ENCODE data around the gene PRF1.

The PRF1 gene

DNA sequence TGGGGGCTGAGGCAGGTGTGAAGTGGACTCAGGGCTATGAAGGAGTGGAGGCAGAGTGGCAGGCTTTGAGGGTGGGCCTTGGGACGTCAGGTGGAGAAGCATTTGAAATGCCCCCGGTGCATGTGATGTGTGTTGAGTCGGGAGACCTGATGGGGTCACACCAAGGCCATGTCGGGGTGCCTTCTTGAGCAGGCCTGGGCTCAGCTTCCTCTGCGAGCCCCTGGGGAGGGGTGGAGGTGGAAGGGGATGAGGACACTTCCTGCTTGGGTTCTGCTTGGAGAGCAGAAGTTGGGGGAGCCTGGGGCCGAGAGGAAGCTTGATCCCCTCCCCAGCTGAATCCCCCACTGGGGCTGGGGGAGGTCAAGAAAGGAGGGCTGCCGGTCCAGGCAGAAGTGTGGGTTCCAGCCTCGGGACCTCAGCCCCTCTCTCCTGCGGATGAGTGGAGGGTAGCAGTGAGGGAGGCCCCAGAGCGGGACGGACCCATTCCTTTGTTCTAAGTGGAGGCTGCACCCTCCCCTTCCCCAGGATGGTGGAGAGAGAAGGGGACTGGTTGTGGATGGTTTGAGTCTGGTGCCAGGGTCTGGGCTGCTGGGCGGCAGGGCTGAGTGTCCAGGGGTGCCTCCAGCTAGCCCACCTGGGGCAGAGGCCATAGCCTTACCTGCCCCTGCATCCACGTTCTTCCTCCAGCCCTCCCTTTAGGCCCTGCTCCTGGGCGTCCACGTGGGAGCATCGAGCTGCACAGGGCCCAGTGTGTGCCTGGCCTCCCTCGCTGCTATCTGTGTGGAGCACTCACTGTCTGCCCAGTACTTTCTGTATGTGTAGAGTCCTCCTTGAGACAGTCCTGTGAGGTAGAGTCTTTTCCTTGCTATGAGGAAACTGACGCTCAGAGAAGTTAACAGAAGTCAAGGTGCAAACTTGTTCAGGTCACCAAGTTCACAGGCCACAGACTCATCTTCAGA lies 36.7 kb downstream of the PRF1 start:
- TF ChIP-seq, protein P1, sequence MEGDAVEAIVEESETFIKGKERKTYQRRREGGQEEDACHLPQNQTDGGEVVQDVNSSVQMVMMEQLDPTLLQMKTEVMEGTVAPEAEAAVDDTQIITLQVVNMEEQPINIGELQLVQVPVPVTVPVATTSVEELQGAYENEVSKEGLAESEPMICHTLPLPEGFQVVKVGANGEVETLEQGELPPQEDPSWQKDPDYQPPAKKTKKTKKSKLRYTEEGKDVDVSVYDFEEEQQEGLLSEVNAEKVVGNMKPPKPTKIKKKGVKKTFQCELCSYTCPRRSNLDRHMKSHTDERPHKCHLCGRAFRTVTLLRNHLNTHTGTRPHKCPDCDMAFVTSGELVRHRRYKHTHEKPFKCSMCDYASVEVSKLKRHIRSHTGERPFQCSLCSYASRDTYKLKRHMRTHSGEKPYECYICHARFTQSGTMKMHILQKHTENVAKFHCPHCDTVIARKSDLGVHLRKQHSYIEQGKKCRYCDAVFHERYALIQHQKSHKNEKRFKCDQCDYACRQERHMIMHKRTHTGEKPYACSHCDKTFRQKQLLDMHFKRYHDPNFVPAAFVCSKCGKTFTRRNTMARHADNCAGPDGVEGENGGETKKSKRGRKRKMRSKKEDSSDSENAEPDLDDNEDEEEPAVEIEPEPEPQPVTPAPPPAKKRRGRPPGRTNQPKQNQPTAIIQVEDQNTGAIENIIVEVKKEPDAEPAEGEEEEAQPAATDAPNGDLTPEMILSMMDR (IDR thresholded peaks at IDR 0.05; ENCODE audit: insufficient read depth, low read depth, low read length, missing control alignments): no peak
- DNase-seq (ENCODE audit: low read depth): no peak
- H3K4me3 ChIP-seq (ENCODE audit: low read depth, low read length): no peak overlapping the region

DNA sequence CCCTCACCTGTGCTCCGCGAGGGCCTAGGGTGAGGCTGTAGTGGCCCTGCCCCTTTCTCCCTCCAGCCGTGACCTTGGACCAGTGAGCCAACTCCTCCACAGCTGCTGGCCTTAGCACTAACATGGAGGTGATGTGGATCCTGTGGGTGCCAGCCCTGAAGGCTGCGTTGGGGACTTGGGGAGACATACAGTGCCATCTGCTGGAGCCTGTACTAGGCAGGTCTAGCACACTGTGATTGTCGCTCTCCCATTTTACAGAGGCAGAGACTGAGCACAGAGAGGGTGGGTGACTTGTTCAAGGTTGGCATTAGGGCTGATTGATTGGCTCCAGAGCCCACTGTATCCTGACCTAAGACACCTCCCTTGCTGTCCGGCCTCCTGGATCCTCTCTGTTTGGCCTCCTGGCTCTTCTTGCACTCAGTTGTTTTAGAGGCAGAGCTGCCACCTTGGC lies 37.6 kb downstream of the PRF1 start:
- TF ChIP-seq, protein P1 (IDR thresholded peaks at IDR 0.05; ENCODE audit: insufficient read depth, low read depth, low read length, missing control alignments): no peak
- DNase-seq (ENCODE audit: low read depth): peak; percentile 37

DNA sequence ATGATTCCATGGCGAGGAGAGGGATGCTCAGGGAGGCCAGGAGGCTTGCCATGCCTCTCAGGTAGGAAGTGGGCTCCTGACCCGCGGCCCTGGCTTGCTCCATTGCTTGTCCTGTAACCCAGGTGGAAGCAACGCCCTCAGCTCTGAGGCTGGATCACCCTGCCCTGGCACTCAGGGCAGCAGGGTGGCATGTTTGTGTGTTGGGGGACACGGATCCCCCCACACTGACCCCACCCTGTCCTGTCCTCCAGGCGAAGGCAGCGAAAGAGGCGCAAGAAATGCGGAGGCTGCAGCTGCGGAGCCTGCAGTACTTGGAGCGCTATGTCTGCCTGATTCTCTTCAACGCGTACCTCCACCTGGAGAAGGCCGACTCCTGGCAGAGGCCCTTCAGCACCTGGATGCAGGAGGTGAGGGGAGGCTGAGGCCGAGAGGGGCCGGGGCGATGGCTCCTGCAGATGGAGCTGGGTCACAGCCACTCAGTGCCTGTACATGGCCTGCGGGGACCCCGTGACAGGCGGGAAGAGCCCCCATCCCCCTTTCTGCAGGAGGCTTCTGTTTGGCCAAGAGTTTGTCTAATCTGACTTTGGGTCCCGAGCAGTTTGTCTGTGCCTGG lies 38.3 kb downstream of the PRF1 start:
- no peak overlapping the region for H3K4me3 ChIP-seq (ENCODE audit: low read depth, low read length)
- TF ChIP-seq, protein P1 (IDR thresholded peaks at IDR 0.05; ENCODE audit: insufficient read depth, low read depth, low read length, missing control alignments): no peak
- no peak for DNase-seq (ENCODE audit: low read depth)

More for the DNA sequence above, 37.6 kb downstream of the PRF1 start:
- H3K4me3 ChIP-seq (ENCODE audit: low read depth, low read length): no peak overlapping the region

DNA sequence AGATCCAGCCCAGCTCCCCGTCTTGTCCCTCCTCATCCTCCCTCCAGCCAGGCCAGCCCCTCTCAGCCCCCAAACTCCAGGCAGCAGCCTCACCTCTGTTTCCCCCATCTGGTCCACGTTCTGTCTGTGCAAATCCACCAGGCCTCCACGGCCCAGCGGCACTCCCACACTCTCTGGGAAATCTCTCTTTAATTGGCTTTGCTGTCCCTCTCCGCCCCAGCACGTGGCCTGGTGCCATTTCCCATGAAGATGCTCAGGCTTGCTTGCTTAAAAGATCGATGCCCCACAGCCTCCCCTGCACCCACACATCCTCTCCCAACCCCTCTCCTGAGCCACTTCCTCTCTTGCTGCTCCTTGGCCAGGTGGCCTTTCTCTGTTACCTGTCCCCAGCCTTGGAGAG lies 39.3 kb downstream of the PRF1 start:
- DNase-seq (ENCODE audit: low read depth): no peak
- TF ChIP-seq, protein P1 (IDR thresholded peaks at IDR 0.05; ENCODE audit: insufficient read depth, low read depth, low read length, missing control alignments): no peak
- H3K4me3 ChIP-seq (ENCODE audit: low read depth, low read length): no peak overlapping the region

DNA sequence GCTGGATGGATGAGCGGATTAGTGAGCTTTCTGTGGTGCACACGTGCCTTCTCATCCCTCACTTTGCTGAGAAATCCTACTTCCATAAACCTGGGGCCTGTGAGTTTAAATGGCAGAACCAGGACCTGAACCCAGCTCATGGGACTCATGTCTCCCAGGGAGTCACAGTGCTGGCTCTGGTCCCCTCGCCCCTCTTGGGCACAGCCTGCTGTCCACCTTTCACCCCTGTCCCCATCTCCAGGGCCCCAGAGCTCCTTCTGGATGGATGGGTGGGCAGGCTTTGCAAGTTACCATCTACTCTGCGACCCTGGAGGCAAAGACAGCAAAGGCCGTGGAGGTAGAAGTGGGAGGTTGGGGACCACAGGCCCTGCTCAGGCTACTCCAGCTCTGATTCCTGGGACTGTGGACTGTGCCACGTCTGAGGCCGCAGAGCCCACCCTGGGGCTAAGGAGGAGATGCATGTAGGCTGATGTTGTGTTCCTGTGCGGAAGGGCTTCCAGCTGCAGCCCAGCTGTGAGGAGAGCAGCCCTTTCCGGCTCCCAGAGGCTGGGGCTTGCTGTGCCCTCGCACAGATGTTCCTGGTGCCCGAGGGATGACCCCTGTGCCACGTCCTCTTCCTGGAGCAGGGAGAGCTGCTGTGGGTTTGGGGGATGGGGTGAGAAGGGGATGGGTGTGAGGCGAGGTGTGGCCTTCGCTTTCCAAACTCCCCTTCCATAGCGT lies 40.3 kb downstream of the PRF1 start:
- TF ChIP-seq, protein P1 (IDR thresholded peaks at IDR 0.05; ENCODE audit: insufficient read depth, low read depth, low read length, missing control alignments): no peak
- no peak overlapping the region for H3K4me3 ChIP-seq (ENCODE audit: low read depth, low read length)
- no peak for DNase-seq (ENCODE audit: low read depth)

DNA sequence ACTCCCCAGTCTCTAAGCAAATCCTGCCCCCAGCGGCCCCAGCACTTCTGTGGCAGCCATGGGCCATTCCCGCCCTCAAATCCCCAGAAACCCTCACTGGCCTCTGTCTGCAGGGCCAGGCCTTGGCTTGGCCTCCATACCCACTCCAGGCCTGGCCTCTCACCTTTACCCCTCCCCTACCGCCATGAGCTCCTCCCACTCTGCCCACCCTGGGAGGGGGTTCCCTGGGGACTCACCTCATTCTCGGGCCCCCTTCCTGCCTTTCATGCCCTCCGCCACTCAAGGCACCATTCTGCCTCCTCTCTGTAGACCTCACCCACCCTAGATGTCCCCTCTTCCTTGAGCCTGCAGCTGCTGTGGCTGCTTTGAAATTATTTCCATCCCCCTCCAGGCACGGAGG lies 41.0 kb downstream of the PRF1 start:
- TF ChIP-seq, protein P1 (IDR thresholded peaks at IDR 0.05; ENCODE audit: insufficient read depth, low read depth, low read length, missing control alignments): no peak
- no peak for DNase-seq (ENCODE audit: low read depth)

More for the DNA sequence above, 41.0 kb downstream of the PRF1 start:
- no peak overlapping the region for H3K4me3 ChIP-seq (ENCODE audit: low read depth, low read length)
